ENCODE measurements around the gene CD1E. TPM values are rescaled to one million over a fixed set of nuclear protein-coding genes. Genes with fewer than 3 reads are reported as not detected.

The CD1E gene
- total RNA-seq, 1 donor from 2014 or later = not detected

- H3K36me3 Mint-ChIP-seq = no peaks in the 10 kb centered on the region
- no peaks in the 10 kb centered on the region for H3K9me3 Mint-ChIP-seq
- H3K4me3 Mint-ChIP-seq = no peak overlapping the region
- H3K4me1 Mint-ChIP-seq (ENCODE audit: unreplicated experiment) = no peaks in the 10 kb centered on the region
- TF ChIP-seq, protein P1, sequence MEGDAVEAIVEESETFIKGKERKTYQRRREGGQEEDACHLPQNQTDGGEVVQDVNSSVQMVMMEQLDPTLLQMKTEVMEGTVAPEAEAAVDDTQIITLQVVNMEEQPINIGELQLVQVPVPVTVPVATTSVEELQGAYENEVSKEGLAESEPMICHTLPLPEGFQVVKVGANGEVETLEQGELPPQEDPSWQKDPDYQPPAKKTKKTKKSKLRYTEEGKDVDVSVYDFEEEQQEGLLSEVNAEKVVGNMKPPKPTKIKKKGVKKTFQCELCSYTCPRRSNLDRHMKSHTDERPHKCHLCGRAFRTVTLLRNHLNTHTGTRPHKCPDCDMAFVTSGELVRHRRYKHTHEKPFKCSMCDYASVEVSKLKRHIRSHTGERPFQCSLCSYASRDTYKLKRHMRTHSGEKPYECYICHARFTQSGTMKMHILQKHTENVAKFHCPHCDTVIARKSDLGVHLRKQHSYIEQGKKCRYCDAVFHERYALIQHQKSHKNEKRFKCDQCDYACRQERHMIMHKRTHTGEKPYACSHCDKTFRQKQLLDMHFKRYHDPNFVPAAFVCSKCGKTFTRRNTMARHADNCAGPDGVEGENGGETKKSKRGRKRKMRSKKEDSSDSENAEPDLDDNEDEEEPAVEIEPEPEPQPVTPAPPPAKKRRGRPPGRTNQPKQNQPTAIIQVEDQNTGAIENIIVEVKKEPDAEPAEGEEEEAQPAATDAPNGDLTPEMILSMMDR (conservative IDR thresholded peaks at IDR 0.05) = no peak
- no peak for DNase-seq (ENCODE audit: extremely low spot score, unreplicated experiment)
- H3K27me3 Mint-ChIP-seq = no peaks in the 10 kb centered on the region
- H3K27ac Mint-ChIP-seq = no peak overlapping the region
Observed at GRCh38 chr1:158393476-158393875, 39.8 kb downstream of the CD1E start.

- H3K9me3 Mint-ChIP-seq = no peaks in the 10 kb centered on the region
- no peak for DNase-seq (ENCODE audit: extremely low spot score, unreplicated experiment)
- H3K27ac Mint-ChIP-seq = no peak overlapping the region
- no peak overlapping the region for H3K4me3 Mint-ChIP-seq
- no peaks in the 10 kb centered on the region for H3K4me1 Mint-ChIP-seq (ENCODE audit: unreplicated experiment)
- TF ChIP-seq, protein P1 (conservative IDR thresholded peaks at IDR 0.05) = no peak
- H3K27me3 Mint-ChIP-seq = no peaks in the 10 kb centered on the region
- no peaks in the 10 kb centered on the region for H3K36me3 Mint-ChIP-seq
Observed at GRCh38 chr1:158396646-158397045, 43.0 kb downstream of the CD1E start.

- H3K27me3 Mint-ChIP-seq = no peaks in the 10 kb centered on the region
- TF ChIP-seq, protein P1 (conservative IDR thresholded peaks at IDR 0.05) = no peak
- no peaks in the 10 kb centered on the region for H3K9me3 Mint-ChIP-seq
- no peak within 1 kb of the TSS for H3K27ac Mint-ChIP-seq
- H3K4me1 Mint-ChIP-seq (ENCODE audit: unreplicated experiment) = no peaks in the 10 kb centered on the region
- no peak within 1 kb of the TSS for H3K4me3 Mint-ChIP-seq
- no peaks in the 10 kb centered on the region for H3K36me3 Mint-ChIP-seq
- DNase-seq (ENCODE audit: extremely low spot score, unreplicated experiment) = no peak
Observed at GRCh38 chr1:158398818-158399514, 45.3 kb downstream of the CD1E start, which contains the start of gene OR10T2. OR10T2 (minus strand) TSS chr1:158399466; CDS start chr1:158399466, 0 bp downstream.

DNA sequence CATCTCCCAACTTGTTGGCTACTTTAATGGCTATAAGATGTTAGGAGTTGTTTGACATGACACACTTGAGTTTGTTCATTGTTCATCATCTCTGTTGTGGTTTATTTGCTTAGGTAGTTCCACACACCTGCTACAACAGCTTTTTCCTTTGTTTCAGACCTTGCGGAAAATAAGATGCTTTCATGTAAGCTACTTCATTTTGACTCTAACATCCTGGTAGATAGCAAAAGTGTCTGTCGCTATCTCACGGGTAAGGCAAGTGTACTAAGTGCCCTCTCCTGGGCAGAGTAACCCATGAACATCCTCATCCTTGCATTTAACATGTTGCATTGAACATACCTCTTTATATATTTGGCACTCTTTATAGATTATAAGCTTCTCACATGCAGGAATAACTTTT lies 47.2 kb downstream of the CD1E start:
- no peak for DNase-seq (ENCODE audit: extremely low spot score, unreplicated experiment)
- no peaks in the 10 kb centered on the region for H3K27me3 Mint-ChIP-seq
- no peaks in the 10 kb centered on the region for H3K4me1 Mint-ChIP-seq (ENCODE audit: unreplicated experiment)
- TF ChIP-seq, protein P1 (conservative IDR thresholded peaks at IDR 0.05) = no peak
- H3K36me3 Mint-ChIP-seq = no peaks in the 10 kb centered on the region
- H3K27ac Mint-ChIP-seq = no peak overlapping the region
- no peaks in the 10 kb centered on the region for H3K9me3 Mint-ChIP-seq
- H3K4me3 Mint-ChIP-seq = no peak overlapping the region

GRCh38 chr1:158407092-158407491 lies 53.4 kb downstream of the CD1E start:
- Mint-ChIP-seq H3K27ac (no peak overlapping the region), H3K27me3 (no peaks in the 10 kb centered on the region), H3K4me3 (no peak overlapping the region), H3K9me3 (no peaks in the 10 kb centered on the region), H3K4me1 (ENCODE audit: unreplicated experiment) (no peaks in the 10 kb centered on the region), H3K36me3 (no peaks in the 10 kb centered on the region)
- DNase-seq (ENCODE audit: extremely low spot score, unreplicated experiment) = no peak
- TF ChIP-seq, protein P1 (conservative IDR thresholded peaks at IDR 0.05) = no peak

Other genes with a start within 250 kb of the CD1E start
- gene CD1D, start 173.0 kb upstream of the CD1E start, total RNA-seq (ENCODE audit: low replicate concordance) = 0.24 and 0.29 TPM in 2 replicates
- not detected in 2 replicates for gene CD1A, start 99.5 kb upstream of the CD1E start, total RNA-seq (ENCODE audit: low replicate concordance)
- not detected in 2 replicates for gene CD1C, start 64.0 kb upstream of the CD1E start, total RNA-seq (ENCODE audit: low replicate concordance)
- not detected in 2 replicates for gene CD1B, start 22.4 kb upstream of the CD1E start, total RNA-seq (ENCODE audit: low replicate concordance)
- gene OR10T2, start 45.6 kb downstream of the CD1E start, total RNA-seq (ENCODE audit: low replicate concordance) = not detected in 2 replicates
- gene OR10K2, start 72.3 kb downstream of the CD1E start, total RNA-seq (ENCODE audit: low replicate concordance) = not detected in 2 replicates
- gene OR10K1, start 107.9 kb downstream of the CD1E start, total RNA-seq (ENCODE audit: low replicate concordance) = not detected in 2 replicates
- not detected in 2 replicates for gene OR10R2, start 118.3 kb downstream of the CD1E start, total RNA-seq (ENCODE audit: low replicate concordance)
- not detected in 2 replicates for gene OR6Y1, start 200.5 kb downstream of the CD1E start, total RNA-seq (ENCODE audit: low replicate concordance)
- gene OR6P1, start 216.7 kb downstream of the CD1E start, total RNA-seq (ENCODE audit: low replicate concordance) = not detected in 2 replicates
- gene OR10X1, start 226.0 kb downstream of the CD1E start, total RNA-seq (ENCODE audit: low replicate concordance) = not detected in 2 replicates

All from type B pancreatic cell (in vitro differentiated cells).